ENCODE measurements around the gene ST3GAL2. TPM values are rescaled to one million over a fixed set of nuclear protein-coding genes. Genes with fewer than 3 reads are reported as not detected.
"Not testable (repeated sequence)": the region's sequence is repeated elsewhere in the genome, so short reads cannot be mapped to it uniquely, and the experiment has no call there.

ST3GAL2 gene
- total RNA-seq, 1 donor from 2014 or later, result 37.2 TPM

DNA sequence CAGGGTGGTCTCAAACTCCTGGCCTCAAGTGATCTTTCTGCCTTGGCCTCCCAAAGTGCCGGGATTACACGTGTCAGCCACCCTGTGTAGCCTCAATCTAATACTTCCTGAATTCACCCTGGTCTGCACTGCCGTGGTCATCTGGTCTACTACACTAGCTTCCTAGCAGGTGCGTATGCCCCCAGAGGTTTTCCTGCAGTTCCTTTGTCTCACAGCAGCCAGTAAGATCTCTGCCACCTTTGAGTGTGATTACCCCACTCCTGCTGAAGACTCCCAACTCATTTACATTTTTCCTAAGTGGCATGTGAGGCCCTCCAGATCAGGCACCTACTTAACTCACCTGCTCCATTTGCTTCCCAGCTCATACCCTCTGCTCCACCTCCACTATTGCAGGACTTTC, 97.3 kb downstream of the ST3GAL2 start:
- no peak for DNase-seq (ENCODE audit: extremely low spot score, unreplicated experiment)
- Mint-ChIP-seq H3K4me3 (no peak overlapping the region), H3K27me3 (no peaks in the 10 kb centered on the region), H3K36me3 (no peaks in the 10 kb centered on the region), H3K27ac (peak overlapping the region; percentile 38), H3K9me3 (no peaks in the 10 kb centered on the region), H3K4me1 (ENCODE audit: unreplicated experiment) (peaks cover 6% of the 10 kb centered on the region)
- TF ChIP-seq CTCF (conservative IDR thresholded peaks at IDR 0.05), result no peak

DNA sequence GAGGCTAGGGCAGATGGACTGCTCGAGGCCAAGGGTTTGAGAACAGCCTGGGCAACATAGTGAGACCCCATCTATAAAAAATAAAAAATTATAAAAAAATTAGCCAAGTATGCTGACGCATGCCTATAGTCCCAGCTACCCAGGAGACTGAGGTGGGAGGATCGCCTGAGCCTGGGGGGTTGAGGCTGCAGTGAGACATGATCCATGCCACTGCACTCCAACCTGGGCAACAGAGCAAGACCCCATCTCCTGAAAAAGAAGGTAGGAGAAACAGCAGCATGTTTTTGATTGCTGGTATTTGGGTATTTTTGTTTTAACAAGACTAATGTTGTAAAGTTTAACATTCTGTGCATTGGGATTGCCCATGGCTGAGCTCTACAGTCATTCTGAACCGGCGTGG, 101.1 kb downstream of the ST3GAL2 start:
- no peak for DNase-seq (ENCODE audit: extremely low spot score, unreplicated experiment)
- no peak for TF ChIP-seq CTCF (conservative IDR thresholded peaks at IDR 0.05)
- H3K36me3 Mint-ChIP-seq, result peaks cover 8% of the 10 kb centered on the region
- H3K27me3 Mint-ChIP-seq, result no peaks in the 10 kb centered on the region
- H3K4me1 Mint-ChIP-seq (ENCODE audit: unreplicated experiment), result no peaks in the 10 kb centered on the region
- H3K27ac Mint-ChIP-seq, result no peak overlapping the region
- H3K9me3 Mint-ChIP-seq, result no peaks in the 10 kb centered on the region
- no peak overlapping the region for H3K4me3 Mint-ChIP-seq

GRCh38 chr16:70332728-70333127, 106.2 kb downstream of the ST3GAL2 start:
- not testable (repeated sequence) for H3K9me3 Mint-ChIP-seq; DNase-seq (ENCODE audit: extremely low spot score, unreplicated experiment); H3K36me3 Mint-ChIP-seq; H3K4me3 Mint-ChIP-seq; H3K4me1 Mint-ChIP-seq (ENCODE audit: unreplicated experiment); H3K27me3 Mint-ChIP-seq
- peak overlapping the region; percentile 48 for H3K27ac Mint-ChIP-seq

- no peak overlapping the region for H3K27ac Mint-ChIP-seq
- no peaks in the 10 kb centered on the region for H3K4me1 Mint-ChIP-seq (ENCODE audit: unreplicated experiment)
- no peak overlapping the region for H3K4me3 Mint-ChIP-seq
- H3K36me3 Mint-ChIP-seq, result peaks cover 8% of the 10 kb centered on the region
- peak; percentile 66 for TF ChIP-seq CTCF (conservative IDR thresholded peaks at IDR 0.05)
- DNase-seq (ENCODE audit: extremely low spot score, unreplicated experiment), result no peak
- H3K27me3 Mint-ChIP-seq, result no peaks in the 10 kb centered on the region
- no peaks in the 10 kb centered on the region for H3K9me3 Mint-ChIP-seq
These were observed 107.1 kb downstream of the ST3GAL2 start for GRCh38 chr16:70331588-70332358.

- no peaks in the 10 kb centered on the region for H3K27me3 Mint-ChIP-seq
- no peak overlapping the region for H3K27ac Mint-ChIP-seq
- DNase-seq (ENCODE audit: extremely low spot score, unreplicated experiment), result no peak
- H3K4me3 Mint-ChIP-seq, result no peak overlapping the region
- TF ChIP-seq CTCF (conservative IDR thresholded peaks at IDR 0.05), result no peak
- peaks cover 8% of the 10 kb centered on the region for H3K36me3 Mint-ChIP-seq
- H3K4me1 Mint-ChIP-seq (ENCODE audit: unreplicated experiment), result no peaks in the 10 kb centered on the region
- H3K9me3 Mint-ChIP-seq, result no peaks in the 10 kb centered on the region
These were observed 107.8 kb downstream of the ST3GAL2 start for GRCh38 chr16:70331091-70331490.

Other genes with a start within 250 kb of the ST3GAL2 start
- 22.0 and 27.5 TPM in 2 replicates for gene EXOSC6, start 187.2 kb downstream of the ST3GAL2 start, total RNA-seq (ENCODE audit: low replicate concordance)
- gene AARS1, start 149.6 kb downstream of the ST3GAL2 start, total RNA-seq (ENCODE audit: low replicate concordance), result 112 and 123 TPM in 2 replicates
- gene DDX19B, start 139.9 kb downstream of the ST3GAL2 start, total RNA-seq (ENCODE audit: low replicate concordance), result 27.4 and 32.2 TPM in 2 replicates
- 41.4 and 52.7 TPM in 2 replicates for gene DDX19A, start 92.2 kb downstream of the ST3GAL2 start, total RNA-seq (ENCODE audit: low replicate concordance)
- gene FCSK, start 15.5 kb upstream of the ST3GAL2 start, total RNA-seq (ENCODE audit: low replicate concordance), result 19.5 and 23.9 TPM in 2 replicates
- 79.0 and 96.8 TPM in 2 replicates for gene COG4, start 84.5 kb upstream of the ST3GAL2 start, total RNA-seq (ENCODE audit: low replicate concordance)
- 283 and 429 TPM in 2 replicates for gene SF3B3, start 84.7 kb upstream of the ST3GAL2 start, total RNA-seq (ENCODE audit: low replicate concordance)
- 0.40 TPM in 1 of 2 replicates, not detected in the other for gene IL34, start 207.5 kb upstream of the ST3GAL2 start, total RNA-seq (ENCODE audit: low replicate concordance)
- 92.2 and 118 TPM in 2 replicates for gene MTSS2, start 247.0 kb upstream of the ST3GAL2 start, total RNA-seq (ENCODE audit: low replicate concordance)

All from type B pancreatic cell (in vitro differentiated cells).